Activated T-cell treated with anti-CD3 and anti-CD28 coated beads for 4 hours (primary cell): ENCODE results near the gene PITPNC1.
"Not testable (repeated sequence)": the region's sequence is repeated elsewhere in the genome, so short reads cannot be mapped to it uniquely, and the experiment has no call there.

Experiments
- DNase-seq: peaks from one replicate; pipeline ENCODE4 v3.0.0-alpha.2; 2020

Gene PITPNC1

DNA sequence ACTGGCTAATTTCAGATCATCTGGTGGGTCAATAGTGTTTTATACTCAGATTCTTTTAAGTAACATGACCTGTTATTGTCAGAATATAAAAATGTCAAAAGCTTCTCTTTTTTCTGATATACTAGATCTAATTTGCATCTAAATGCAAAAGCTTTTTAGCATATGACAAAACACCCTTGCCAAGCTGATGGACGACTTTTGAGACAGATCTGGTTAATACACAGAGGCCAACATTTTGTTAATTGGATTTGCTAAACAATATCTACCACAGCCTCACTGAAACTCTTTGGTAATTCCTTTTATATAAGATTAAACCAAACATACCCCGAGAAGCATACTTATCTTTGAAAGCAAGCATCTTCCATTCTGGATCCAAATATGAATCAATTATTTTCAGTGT, 330.4 kb downstream of the PITPNC1 start:
- no peak for DNase-seq

DNA sequence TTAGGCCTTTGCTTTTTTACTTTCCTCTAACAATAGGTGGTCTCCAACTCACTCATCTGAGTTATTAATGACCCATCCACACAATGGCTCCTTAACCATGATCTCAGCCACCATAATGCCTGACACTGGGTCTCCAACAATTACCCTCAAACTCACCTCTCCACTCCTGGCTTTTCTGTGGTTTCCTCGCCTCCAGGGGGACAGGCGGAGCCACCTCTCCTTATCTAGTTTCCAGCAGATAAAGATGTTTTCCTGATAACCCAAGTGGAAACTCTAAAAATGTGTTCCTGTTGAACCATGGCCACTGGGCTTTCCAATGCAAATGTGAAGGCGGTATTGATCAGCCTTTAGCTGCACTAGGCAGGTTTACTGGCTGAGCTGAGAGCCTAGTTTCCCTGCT, 331.3 kb downstream of the PITPNC1 start:
- DNase-seq: no peak

DNA sequence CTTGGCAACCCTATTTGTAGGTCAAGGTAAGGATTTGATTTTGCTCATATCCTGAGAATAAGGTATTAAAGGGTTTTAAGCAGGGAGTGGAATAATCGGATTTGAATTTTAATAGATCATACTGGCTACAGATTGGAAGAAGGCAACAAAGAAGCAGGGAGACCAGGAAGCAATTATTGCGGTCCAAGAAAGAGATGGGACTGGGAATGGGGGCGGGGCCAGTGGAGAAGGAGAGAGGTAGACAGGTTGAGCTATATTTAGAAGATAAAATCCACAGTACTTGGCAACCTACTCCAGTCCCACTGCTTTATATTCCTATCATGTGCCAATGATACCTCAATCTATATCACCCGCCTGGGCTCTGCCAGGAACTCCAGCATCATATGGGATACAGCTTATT, 334.8 kb downstream of the PITPNC1 start:
- DNase-seq: no peak

DNA sequence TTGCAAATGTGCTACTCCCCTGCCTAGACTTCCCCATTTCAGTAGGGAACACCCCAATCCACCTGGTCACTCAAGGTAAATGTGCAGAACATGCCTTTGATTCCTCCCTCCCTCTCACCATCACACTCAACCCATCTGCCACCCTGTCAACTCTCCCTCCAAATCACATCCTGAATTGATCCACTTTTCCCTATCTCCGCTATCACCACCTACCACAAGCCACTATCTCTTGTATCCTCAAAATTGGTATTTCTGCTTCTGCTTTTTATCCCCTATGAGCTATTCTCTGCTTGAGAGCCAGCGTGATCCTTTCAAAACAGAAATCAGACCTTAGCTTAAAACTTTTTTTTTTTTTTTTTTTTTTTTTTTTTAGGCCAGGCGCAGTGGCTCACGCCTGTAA, 335.3 kb downstream of the PITPNC1 start:
- no peak for DNase-seq

DNA sequence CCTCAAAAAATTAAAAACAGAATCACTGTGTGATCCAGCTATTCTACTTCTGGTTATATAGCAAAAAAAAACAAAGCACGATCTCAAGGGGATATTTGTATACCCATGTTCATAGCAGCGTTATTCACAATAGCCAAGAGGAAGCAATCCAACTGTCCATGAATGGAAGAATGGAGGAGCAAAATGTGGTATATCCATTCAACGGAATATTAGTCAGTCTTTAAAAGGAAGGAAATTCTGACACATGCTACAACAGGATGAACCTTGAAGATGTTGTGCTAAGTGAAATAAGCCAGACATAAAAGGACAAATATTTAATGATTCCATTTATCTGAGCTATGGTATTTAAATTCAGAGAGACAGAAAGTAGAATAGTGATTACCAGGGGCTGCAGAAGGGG, 336.1 kb downstream of the PITPNC1 start:
- DNase-seq: no peak

DNA sequence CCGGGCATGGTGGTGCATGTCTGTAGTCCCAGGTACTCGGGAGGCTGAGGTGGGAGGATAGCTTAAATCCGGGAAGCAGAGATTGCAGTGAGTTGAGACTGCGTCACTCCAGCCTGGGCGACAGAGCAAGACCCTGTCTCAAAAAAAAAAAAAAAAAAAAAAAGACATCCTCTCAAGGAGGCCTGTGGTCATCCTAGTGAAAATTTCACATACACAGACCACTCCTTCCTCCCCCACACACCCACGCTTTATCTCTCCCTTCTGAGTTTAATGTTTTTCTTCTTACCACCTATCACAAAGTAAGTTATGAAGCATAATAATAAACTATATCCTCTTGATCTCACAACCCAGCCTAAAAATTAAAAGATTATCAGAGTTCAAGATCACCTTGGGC, 339.3 kb downstream of the PITPNC1 start:
- DNase-seq: no peak

DNA sequence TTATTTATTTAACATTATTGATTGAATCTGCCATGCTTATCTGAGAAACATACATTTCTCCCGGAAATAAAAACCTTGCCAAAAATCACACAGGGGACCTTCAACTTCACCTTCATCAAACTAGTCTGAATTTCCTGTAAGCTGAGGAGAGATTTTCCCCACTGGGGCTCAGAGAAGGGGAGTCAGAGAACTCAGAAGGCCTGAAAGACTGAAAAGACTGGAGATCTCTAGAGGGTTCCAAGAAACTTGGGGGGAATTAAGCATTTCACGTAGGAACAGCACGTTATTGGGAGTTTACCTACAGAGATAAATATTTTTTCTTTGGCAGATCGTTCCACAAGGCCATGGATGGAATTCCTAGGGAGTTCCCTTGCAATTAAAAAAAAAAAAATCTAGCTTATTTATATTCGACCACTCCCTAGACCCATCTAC, 340.1 kb downstream of the PITPNC1 start:
- no peak for DNase-seq

DNA sequence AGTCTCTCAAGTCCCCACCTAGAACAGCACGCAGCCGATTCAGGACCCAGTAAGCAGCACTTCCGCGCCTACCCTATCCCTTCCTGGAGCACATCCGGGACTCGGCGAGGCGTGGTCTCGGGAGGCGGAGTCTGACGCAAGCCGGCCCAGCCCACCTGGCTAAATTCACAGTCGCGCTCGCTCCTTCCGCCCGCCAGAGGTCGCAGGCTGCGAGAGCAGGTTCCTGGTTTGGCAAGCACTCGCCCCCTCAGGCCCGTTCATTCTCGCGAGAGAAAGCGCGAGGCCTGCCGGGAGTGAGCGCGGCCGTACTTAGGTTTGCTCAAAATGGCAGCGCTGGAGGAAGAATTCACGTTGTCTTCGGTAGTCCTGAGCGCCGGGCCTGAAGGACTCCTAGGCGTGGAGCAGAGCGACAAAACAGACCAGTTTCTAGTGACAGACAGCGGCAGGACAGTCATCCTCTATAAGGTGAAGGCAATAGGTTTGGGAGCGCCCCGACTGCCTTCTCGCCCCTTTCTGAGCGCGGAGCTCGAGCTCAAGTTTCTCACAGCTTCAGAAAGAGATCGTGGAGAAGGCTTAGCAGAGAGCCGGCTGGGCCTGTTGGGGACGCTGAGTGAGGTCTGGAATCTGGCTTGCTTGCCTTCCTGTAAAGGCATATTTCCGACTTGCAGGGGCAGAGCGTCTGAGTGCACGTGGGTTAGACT, 340.7 kb downstream of the PITPNC1 start, which contains the start of gene NOL11:
Gene NOL11 (plus strand): TSS at position 313 of the 701 bp plus-strand sequence. CDS start 12 bp downstream, at position 325.
- peak; percentile 99 for DNase-seq

DNA sequence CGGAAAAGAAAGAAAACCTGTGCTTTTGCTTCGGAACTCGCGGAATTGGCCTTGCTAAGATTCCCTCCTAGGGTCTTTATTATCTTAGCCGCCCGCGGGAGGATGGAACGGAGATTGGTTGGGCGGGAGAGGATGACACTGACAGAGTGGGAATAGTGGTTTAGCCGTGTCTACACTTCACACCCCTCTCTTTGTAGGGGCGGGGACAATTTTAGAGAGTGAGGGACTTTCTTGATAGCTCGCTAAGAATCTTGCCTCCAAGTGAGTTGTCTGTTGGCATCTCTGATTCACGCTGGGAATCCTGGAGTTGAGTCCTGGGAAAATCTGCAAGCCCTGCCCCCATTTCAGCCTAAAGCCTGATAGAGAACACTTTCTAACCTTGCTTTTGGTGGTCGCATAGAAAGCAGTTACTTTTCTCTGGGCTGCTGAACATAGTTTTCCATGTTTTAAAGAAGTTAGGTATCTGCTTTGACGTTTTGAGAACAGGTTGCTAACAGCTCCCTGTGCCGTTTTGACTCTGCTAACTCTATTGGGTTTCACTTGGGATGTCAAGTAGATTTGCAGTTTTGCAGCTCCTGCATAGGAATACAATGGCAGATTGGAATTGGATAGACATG, 341.4 kb downstream of the PITPNC1 start:
- DNase-seq: peak; percentile 32

DNA sequence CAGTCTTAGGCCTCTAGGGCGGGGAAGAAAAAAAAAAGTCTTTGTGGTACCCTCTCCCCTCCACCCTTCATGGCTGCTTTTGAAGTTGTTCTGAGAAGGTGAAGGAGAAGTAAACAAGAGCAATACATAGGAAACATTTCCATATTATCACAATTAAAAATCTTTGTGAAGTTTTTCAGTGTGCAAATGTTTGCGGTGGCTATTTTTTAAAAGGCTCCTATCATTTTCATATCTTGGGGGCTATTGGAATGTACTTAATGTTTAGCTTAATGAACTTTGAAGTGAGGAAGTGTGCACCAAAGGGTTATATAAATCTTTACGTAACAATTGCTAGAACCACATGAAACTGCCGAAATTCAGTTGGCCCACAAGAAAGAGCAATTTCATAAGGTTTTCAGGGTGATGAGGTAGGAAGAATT, 348.3 kb downstream of the PITPNC1 start:
- no peak for DNase-seq

DNA sequence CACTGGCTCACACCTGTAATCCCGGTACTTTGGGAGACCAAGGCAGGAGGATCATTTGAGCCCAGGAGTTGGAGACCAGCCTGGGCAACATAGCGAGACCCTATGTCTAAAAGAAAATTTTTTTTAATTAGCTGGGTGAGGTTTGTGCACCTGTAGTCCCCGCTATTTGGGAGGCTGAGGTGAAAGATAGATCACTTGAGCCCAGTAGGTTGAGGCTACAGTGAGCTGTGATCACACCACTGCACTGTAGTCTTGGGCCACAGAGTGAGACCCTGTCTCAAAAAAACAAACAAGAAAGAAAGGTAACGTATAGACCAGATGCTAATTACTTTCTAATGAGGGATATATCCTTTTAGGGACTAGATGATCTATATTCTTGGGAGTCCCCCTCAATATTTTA, 348.7 kb downstream of the PITPNC1 start:
- no peak for DNase-seq

DNA sequence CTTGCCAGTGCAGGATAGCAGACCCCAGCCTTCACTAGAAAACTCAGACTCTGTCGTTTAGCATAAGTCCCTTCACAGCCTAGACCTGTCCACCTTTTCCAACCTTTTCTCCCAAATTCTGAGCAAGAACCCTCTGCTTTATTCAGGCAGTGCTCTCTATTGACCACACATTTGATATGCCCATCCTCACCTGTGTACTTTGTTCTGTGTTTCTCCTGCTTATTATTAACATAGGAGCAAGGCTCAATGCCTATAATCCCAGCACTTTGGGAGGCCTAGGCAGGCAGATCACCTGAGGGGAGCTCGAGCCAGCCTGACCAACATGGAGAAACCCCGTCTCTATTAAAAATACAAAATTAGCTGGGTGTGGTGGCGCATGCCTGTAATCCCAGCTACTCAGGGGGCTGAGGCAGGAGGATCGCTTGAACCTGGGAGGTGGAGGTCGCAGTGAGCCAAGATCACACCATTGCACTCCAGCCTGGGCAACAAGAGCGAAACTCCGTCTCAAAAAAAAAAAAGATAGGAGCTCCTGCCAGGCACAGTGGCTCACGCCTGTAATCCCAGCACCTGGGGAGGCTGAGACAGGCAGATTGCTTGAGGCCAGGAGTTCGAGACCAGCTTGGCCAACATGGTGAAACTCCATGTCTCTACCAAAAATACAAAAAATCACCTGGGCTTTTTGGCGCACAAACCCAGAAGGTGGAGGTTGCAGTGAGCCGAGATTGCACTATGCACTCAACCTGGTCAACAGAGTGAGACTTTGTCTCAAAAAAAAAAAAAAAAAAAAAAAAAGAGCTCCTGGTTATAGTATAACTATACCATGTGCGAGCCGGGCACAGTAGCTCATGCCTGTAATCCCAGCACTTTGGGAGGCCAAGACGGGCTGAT, 350.3 kb downstream of the PITPNC1 start:
- DNase-seq: not testable (repeated sequence)

DNA sequence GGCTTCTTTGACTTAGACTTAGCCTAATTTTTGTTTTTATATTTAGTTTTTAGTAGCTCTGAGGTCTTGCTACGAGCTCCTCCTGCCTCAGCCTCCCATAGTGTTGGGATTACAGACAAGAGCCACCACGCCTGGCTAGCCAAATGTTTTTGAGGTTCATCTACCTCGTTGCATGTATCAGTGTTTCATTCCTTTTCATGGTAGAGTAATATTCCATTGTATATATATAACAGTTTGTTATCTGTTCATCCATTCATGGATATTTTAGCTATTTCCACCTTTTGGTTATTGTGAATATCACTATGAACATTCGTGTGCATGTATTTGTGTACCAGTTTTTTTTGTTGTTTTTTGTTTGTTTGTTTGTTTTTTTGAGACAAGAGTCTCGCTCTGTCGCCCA, 352.8 kb downstream of the PITPNC1 start:
- no peak for DNase-seq

DNA sequence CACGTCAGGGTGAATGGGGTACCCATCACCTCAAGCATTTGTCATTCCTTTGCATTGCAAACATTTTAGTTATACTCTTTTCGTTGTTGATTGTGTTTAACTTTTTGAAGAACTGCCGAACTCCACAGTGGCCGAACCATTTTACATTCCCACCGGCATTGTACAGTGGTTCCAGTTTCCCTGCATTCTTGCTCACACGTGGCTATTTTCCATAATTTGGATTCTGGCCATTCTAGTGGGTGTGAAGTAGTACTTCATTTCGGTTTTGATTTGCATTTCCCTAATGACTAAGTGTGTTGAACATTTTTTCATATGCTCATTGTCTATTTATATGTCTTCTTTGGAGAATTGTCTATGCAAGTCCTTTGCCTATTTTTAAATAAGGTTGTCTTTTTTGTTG, 353.6 kb downstream of the PITPNC1 start:
- DNase-seq: no peak

DNA sequence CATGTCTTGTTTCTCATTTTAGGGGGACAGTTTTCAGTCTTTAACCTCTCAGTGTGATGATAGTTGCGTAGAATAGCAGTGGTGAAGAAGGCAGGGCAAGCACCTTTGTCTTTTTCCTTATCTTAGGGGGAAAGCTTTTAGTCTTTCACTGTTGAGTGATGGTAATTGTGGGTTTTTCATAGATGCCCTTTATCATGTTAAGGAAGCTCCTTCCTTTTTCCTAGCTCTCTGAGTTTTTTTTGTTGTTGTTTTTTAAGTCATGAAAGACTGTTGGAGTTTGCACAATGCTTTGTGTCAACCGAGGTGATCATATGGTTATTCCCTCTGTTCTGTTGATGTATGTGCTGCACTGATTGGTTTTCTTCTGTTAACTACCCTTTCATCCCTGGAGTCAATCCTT, 356.4 kb downstream of the PITPNC1 start:
- no peak for DNase-seq

DNA sequence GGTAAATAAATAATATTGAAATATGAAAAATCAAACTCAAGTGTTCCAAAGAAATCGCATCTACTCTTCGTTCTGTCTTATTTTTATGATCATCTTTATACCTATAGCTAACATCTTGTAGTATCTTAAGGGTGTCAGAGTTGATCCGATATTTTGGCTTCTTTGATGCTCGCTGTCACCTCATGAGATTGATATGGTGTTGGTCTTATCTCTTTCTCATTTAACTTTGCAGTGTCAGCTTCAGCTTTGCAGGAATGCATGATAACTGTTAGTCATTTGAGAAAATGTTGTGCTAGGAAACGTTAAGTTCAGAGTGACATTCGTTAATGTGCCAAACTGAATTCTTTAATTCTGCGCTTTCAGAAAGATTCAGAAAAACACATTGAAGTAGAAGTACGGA, 360.1 kb downstream of the PITPNC1 start:
- no peak for DNase-seq

DNA sequence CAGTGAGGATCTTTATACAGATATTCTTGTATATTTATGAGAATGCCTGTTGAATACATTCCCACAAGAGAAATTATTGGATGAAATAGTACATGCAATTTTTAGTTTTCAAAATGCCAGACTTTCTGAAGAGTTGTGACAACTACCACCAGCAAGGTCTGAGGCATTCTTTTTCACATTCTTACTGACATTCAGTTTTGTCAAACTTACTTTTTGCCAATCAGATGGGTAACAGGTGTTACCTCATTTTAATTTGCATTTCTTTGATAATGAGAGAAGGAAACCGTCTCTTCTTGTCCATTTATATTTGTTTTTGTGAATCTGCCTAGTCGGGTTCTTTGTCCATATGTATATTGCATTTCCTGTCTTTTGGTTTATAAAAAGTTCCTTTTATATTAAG, 364.9 kb downstream of the PITPNC1 start:
- no peak for DNase-seq
